Heart left ventricle (tissue), 13 donors: Measurements from ENCODE around the gene PHACTR1.

Experiments used
- POLR2A ChIP-seq, 2 donors: fragments of 450-650 bp; IDR thresholded peaks; one replicate each; pipeline ENCODE4 v1.6.1; 2017; ENCODE audit warnings: antibody characterized with exemption in 2 of 2, mild to moderate bottlenecking in 2 of 2, moderate library complexity in 2 of 2
- TF ChIP-seq, protein P1 (sequence below), 12 donors: fragments of 200-600 bp; sonication (generic) in 4 of 12; IDR thresholded peaks; one replicate each; pipeline versions ENCODE4 v1.5.0 to v1.8.0; 2018 to 2022; ENCODE audit warnings: antibody characterized with exemption in 12 of 12, mild to moderate bottlenecking in 5 of 12
- donor health status: ischemic (EF 13 %, LVEDD 7.1; RV severe dilation, severe dysfunction).
- donor health status: DM: no; HTN: yes; CAD: no.
- donor health status: DM: no; HTN: no; CAD: no.
- donor health status: ischemic (EF 25% LVEDD 6.9; RV normal size, moderate dysfunction).
- donor health status: ischemic (EF 25% LVEDD 5.7; RV mildly dilated, moderate dysfunction).
- donor health status: ischemic (EF 35%, LVEDD 5.7; RV mildly dilated, moderate dysfunction).
- donor health status: nonischemic (EF 11% LVEDD 7.7; RV severe dilation, severe dysfunction).
- donor health status: DM: yes; HTN: yes; CAD: no.
- donor health status: PGD.
- donor health status: ischemic (EF 29% LVEDD 5.4; RV normal size, mild dysfunction).
- donor health status: nonischemic (EF 23%, LVEDD 6.1; RV moderate dilation, normal function).

DNA sequence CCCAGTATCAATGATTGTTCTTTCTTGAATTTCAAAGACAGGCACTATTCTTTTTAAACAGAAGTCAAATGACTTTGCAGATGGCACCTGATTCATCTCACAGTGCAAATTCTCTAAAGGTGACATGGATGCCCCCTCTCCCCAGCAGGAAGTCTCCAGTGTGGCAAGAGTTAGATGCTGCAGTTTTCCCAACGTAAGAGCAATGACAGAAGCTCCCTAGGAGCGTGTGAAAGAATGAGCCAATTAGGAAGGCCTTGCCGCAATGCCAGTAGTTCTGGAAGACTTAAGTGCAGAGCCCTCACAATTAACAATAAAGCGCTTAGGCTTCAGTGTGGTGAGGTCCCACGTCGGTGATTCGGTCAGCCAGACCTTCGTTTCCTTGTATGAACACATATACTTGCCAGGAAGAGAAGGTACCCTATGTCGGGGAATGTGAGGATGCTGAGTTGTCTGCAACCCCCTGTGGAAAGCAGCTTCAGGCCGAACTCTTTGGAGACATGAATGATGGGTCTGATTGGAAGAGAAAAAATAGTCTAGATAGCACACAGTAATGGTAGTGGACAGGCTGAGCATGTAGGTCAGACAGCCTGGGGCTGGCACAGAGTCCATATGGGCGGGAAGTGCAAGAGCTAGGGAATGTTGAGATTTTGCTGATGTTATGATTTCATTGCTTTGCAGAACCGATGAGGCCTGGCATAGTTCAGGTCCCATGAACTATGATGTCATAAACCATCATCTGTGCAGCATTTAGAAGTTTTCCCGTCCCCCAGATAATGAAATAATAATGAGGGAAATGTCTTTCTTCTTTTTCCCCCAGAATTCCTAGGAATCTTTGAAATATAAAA is 132.6 kb downstream of the PHACTR1 start:
- TF ChIP-seq POLR2A (IDR thresholded peaks at IDR 0.05), result no peak
- TF ChIP-seq, protein P1, sequence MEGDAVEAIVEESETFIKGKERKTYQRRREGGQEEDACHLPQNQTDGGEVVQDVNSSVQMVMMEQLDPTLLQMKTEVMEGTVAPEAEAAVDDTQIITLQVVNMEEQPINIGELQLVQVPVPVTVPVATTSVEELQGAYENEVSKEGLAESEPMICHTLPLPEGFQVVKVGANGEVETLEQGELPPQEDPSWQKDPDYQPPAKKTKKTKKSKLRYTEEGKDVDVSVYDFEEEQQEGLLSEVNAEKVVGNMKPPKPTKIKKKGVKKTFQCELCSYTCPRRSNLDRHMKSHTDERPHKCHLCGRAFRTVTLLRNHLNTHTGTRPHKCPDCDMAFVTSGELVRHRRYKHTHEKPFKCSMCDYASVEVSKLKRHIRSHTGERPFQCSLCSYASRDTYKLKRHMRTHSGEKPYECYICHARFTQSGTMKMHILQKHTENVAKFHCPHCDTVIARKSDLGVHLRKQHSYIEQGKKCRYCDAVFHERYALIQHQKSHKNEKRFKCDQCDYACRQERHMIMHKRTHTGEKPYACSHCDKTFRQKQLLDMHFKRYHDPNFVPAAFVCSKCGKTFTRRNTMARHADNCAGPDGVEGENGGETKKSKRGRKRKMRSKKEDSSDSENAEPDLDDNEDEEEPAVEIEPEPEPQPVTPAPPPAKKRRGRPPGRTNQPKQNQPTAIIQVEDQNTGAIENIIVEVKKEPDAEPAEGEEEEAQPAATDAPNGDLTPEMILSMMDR (IDR thresholded peaks at IDR 0.05), result no peak
